ENCODE measurements around the gene DNAH3. TPM values are rescaled to one million over a fixed set of nuclear protein-coding genes. Genes with fewer than 3 reads are reported as not detected.
A peak's percentile ranks its signal among the peaks of the same experiment; 100 is the strongest.
"Not testable (repeated sequence)": the region's sequence is repeated elsewhere in the genome, so short reads cannot be mapped to it uniquely, and the experiment has no call there.

Gene DNAH3
- total RNA-seq, 2 experiments from 2014 or later, result not detected

GRCh38 chr16:20940871-20941635 is 209.6 kb downstream of the DNAH3 start:
- H3K4me3 Mint-ChIP-seq, result no peak overlapping the region
- DNase-seq, result peak; percentile 51
- H3K36me3 Mint-ChIP-seq, result no peaks in the 10 kb centered on the region
- H3K9me3 Mint-ChIP-seq, result no peaks in the 10 kb centered on the region
- peaks cover 7% of the 10 kb centered on the region for H3K27me3 Mint-ChIP-seq
- ChIA-PET CTCF (interaction anchor here (1.0 to 1.8 kb wide), 2 partner anchors 30 to 91 kb away, joined by 3 to 6 read pairs; no protein-coding TSS in a partner anchor), POLR2A (interaction anchor here (0.7 to 2.3 kb wide), 2 partner anchors 41 to 639 kb away, joined by 5 read pairs; partner anchors contain the start of gene DCUN1D3)
- H3K4me1 Mint-ChIP-seq (ENCODE audit: low read depth), result peaks cover 45% of the 10 kb centered on the region
- no peak overlapping the region for H3K27ac Mint-ChIP-seq
- intact Hi-C loops (cut with micrococcal nuclease), result loop anchor here (2.0 to 10.0 kb wide), 2 partner anchors 30 to 166 kb away; no protein-coding TSS in a partner anchor

- H3K4me3 Mint-ChIP-seq, result no peak overlapping the region
These were observed 211.0 kb downstream of the DNAH3 start for GRCh38 chr16:20939611-20940010.

DNA sequence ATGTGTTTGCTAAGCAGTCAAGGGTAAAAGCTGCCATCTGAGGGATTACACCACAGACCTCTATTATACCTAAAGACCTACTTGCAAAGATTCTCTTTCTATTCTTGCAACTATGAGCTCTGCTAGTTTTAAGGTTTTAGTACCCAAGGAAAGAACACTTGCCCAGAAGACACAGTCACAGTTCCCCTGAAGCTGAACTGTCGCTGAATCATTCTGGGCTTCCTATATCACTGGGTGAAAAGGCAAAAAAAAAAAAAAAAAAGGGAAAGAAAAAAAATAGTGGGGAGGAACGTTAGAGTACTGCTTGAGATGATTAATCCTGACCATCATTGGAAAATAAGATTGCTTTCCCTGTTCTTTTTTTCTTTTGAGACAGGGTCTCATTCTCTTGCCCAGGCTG is 212.2 kb downstream of the DNAH3 start:
- Mint-ChIP-seq H3K27me3 (peaks cover 7% of the 10 kb centered on the region), H3K36me3 (no peaks in the 10 kb centered on the region), H3K4me1 (ENCODE audit: low read depth) (peaks cover 34% of the 10 kb centered on the region), H3K4me3 (no peak overlapping the region), H3K9me3 (no peaks in the 10 kb centered on the region), H3K27ac (peak overlapping the region; percentile 70)
- peak; percentile 50 for DNase-seq
- ChIA-PET POLR2A (interaction anchor here (0.9 to 1.6 kb wide), 3 partner anchors 35 to 64 kb away, joined by 3 to 6 read pairs (median 5); partner anchors contain the start of genes DCUN1D3 and LYRM1), CTCF (interaction anchor here (0.5 to 2.0 kb wide), 12 partner anchors 20 to 221 kb away, joined by 3 to 5 read pairs (median 3); partner anchors contain the start of genes DCUN1D3 and LYRM1)
- intact Hi-C loops (cut with micrococcal nuclease), result no loop called here

More at GRCh38 chr16:20939611-20940010, 211.0 kb downstream of the DNAH3 start:
- peaks cover 41% of the 10 kb centered on the region for H3K4me1 Mint-ChIP-seq (ENCODE audit: low read depth)
- no peak for DNase-seq
- ChIA-PET POLR2A (no interaction called here), CTCF (interaction anchor here (2.0 kb wide), 1 partner anchor 144 kb away, joined by 5 read pairs; no protein-coding TSS in a partner anchor)
- no peak overlapping the region for H3K27ac Mint-ChIP-seq
- no peaks in the 10 kb centered on the region for H3K36me3 Mint-ChIP-seq
- no peaks in the 10 kb centered on the region for H3K9me3 Mint-ChIP-seq
- peaks cover 7% of the 10 kb centered on the region for H3K27me3 Mint-ChIP-seq
- intact Hi-C loops (cut with micrococcal nuclease), result loop anchor here (2.0 to 10.0 kb wide), 2 partner anchors 29 to 165 kb away; no protein-coding TSS in a partner anchor

- H3K4me3 Mint-ChIP-seq, result no peak overlapping the region
- H3K9me3 Mint-ChIP-seq, result no peaks in the 10 kb centered on the region
- DNase-seq, result no peak
- H3K36me3 Mint-ChIP-seq, result no peaks in the 10 kb centered on the region
- ChIA-PET POLR2A (interaction anchor here (0.9 to 1.6 kb wide), 2 partner anchors 37 to 63 kb away, joined by 5 to 6 read pairs; partner anchors contain the start of genes DCUN1D3 and LYRM1), CTCF (interaction anchor here (0.5 to 2.0 kb wide), 5 partner anchors 28 to 146 kb away, joined by 3 to 5 read pairs (median 3); partner anchors contain the start of genes DCUN1D3 and LYRM1)
- peaks cover 31% of the 10 kb centered on the region for H3K4me1 Mint-ChIP-seq (ENCODE audit: low read depth)
- peak overlapping the region; percentile 28 for H3K27ac Mint-ChIP-seq
- H3K27me3 Mint-ChIP-seq, result peaks cover 7% of the 10 kb centered on the region
- intact Hi-C loops (cut with micrococcal nuclease), result no loop called here
These were observed 212.9 kb downstream of the DNAH3 start for GRCh38 chr16:20937736-20938135.

GRCh38 chr16:20933589-20933988 is 217.1 kb downstream of the DNAH3 start:
- peaks cover 7% of the 10 kb centered on the region for H3K27me3 Mint-ChIP-seq

DNA sequence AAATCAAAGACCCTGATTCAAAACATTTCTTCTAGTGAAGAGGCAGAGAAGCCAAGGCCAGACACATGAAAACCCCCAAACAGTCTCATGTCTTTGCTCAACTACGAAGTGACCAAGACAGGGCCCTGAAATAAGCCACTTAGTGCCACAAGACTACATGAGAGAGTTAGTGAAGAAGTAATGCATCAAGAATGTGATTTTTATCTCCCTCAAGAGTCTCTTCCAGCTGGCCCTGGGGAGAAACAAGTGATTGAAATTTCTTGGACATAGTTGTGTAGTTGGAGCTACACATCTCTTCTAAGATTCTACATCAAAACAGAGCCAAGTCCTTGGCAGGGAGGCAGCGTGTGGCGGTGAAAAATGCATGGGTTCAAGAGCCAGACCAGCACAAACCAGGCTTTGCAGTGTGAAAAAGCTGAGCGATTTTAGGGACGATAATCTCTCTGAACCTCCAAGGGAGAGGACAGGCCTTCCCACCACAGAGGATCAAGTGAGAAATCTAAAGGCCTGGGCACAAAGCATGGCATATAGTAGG is 219.5 kb downstream of the DNAH3 start:
- no peaks in the 10 kb centered on the region for H3K4me1 Mint-ChIP-seq (ENCODE audit: low read depth)
- H3K4me3 Mint-ChIP-seq, result no peak overlapping the region
- ChIA-PET POLR2A (no interaction called here), CTCF (no interaction called here)
- H3K27ac Mint-ChIP-seq, result no peak overlapping the region
- intact Hi-C loops (cut with micrococcal nuclease), result no loop called here
- DNase-seq, result no peak
- no peaks in the 10 kb centered on the region for H3K36me3 Mint-ChIP-seq
- no peaks in the 10 kb centered on the region for H3K27me3 Mint-ChIP-seq
- H3K9me3 Mint-ChIP-seq, result no peaks in the 10 kb centered on the region

More at GRCh38 chr16:20933589-20933988, 217.1 kb downstream of the DNAH3 start:
- DNase-seq, result no peak
- Mint-ChIP-seq H3K27ac (no peak overlapping the region), H3K4me3 (no peak overlapping the region), H3K36me3 (no peaks in the 10 kb centered on the region), H3K4me1 (ENCODE audit: low read depth) (peaks cover 10% of the 10 kb centered on the region), H3K9me3 (no peaks in the 10 kb centered on the region)
- intact Hi-C loops (cut with micrococcal nuclease), result no loop called here
- POLR2A ChIA-PET, result no interaction called here
- CTCF ChIA-PET, result no interaction called here

- no peaks in the 10 kb centered on the region for H3K9me3 Mint-ChIP-seq
- CTCF ChIA-PET, result no interaction called here
- no peaks in the 10 kb centered on the region for H3K4me1 Mint-ChIP-seq (ENCODE audit: low read depth)
- POLR2A ChIA-PET, result no interaction called here
- H3K4me3 Mint-ChIP-seq, result no peak overlapping the region
- peaks cover 7% of the 10 kb centered on the region for H3K36me3 Mint-ChIP-seq
- no peaks in the 10 kb centered on the region for H3K27me3 Mint-ChIP-seq
- no peak for DNase-seq
- intact Hi-C loops (cut with micrococcal nuclease), result no loop called here
- no peak overlapping the region for H3K27ac Mint-ChIP-seq
These were observed 220.3 kb downstream of the DNAH3 start for GRCh38 chr16:20930365-20930690.

- H3K9me3 Mint-ChIP-seq; DNase-seq; H3K36me3 Mint-ChIP-seq; H3K27ac Mint-ChIP-seq; CTCF ChIA-PET; intact Hi-C loops (cut with micrococcal nuclease); H3K4me3 Mint-ChIP-seq; POLR2A ChIA-PET; H3K27me3 Mint-ChIP-seq; H3K4me1 Mint-ChIP-seq (ENCODE audit: low read depth): not testable (repeated sequence)
These were observed 220.8 kb downstream of the DNAH3 start for GRCh38 chr16:20929676-20930364.

GRCh38 chr16:20928774-20929411 is 221.8 kb downstream of the DNAH3 start:
- no peak overlapping the region for H3K4me3 Mint-ChIP-seq
- no peaks in the 10 kb centered on the region for H3K27me3 Mint-ChIP-seq
- no peak overlapping the region for H3K27ac Mint-ChIP-seq
- intact Hi-C loops (cut with micrococcal nuclease), result no loop called here
- peaks cover 7% of the 10 kb centered on the region for H3K36me3 Mint-ChIP-seq
- ChIA-PET CTCF (no interaction called here), POLR2A (no interaction called here)
- H3K9me3 Mint-ChIP-seq, result no peaks in the 10 kb centered on the region
- H3K4me1 Mint-ChIP-seq (ENCODE audit: low read depth), result no peaks in the 10 kb centered on the region
- DNase-seq, result no peak

- Mint-ChIP-seq H3K27me3 (no peaks in the 10 kb centered on the region), H3K4me1 (ENCODE audit: low read depth) (no peaks in the 10 kb centered on the region), H3K9me3 (no peaks in the 10 kb centered on the region), H3K4me3 (no peak overlapping the region), H3K27ac (no peak overlapping the region), H3K36me3 (peaks cover 7% of the 10 kb centered on the region)
- no peak for DNase-seq
- POLR2A ChIA-PET, result no interaction called here
- intact Hi-C loops (cut with micrococcal nuclease), result no loop called here
- CTCF ChIA-PET, result no interaction called here
These were observed 224.9 kb downstream of the DNAH3 start for GRCh38 chr16:20925751-20926150.

DNA sequence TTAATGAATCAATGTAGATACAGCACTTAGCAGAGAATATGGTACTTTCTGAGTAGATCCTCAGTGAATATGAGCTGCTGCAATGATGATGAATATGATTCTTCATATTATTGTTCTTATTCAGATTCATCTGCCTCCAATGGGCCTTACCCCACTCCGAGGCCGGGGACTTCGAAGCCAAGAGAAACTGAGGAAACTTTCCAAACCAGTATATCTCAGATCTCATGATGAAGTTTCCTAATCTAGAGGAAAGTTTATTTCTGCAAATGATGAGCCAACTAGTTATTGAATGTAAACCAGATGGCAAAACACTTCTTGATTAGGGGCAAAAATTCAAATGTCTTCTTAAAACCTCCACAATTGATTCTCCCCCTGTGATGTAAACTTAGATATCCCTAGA is 226.8 kb downstream of the DNAH3 start:
- Mint-ChIP-seq H3K4me3 (no peak overlapping the region), H3K4me1 (ENCODE audit: low read depth) (peaks cover 5% of the 10 kb centered on the region), H3K36me3 (peaks cover 10% of the 10 kb centered on the region), H3K27me3 (no peaks in the 10 kb centered on the region), H3K9me3 (no peaks in the 10 kb centered on the region), H3K27ac (no peak overlapping the region)
- intact Hi-C loops (cut with micrococcal nuclease), result no loop called here
- ChIA-PET POLR2A (no interaction called here), CTCF (no interaction called here)
- no peak for DNase-seq

DNA sequence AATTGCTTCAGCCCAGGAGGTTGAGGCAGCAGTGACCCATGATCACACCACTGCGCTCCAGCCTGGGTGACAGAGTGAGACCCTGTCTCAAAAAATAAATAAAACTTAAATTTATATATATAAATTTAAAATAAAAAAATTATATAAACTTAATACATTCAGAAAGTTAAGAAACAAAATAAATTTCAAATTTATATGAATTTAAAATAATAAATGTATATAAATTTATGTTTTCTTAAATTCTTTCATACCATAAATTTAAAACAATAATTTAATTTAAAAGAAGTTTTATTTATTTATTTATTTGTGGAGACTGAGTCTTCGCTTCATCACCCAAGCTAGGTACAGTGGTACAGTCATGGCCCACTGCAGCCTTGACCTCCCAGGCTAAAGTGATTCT is 229.8 kb downstream of the DNAH3 start:
- Mint-ChIP-seq H3K36me3 (peaks cover 14% of the 10 kb centered on the region), H3K4me1 (ENCODE audit: low read depth) (peaks cover 9% of the 10 kb centered on the region), H3K9me3 (no peaks in the 10 kb centered on the region), H3K27me3 (no peaks in the 10 kb centered on the region), H3K4me3 (no peak overlapping the region), H3K27ac (no peak overlapping the region)
- intact Hi-C loops (cut with micrococcal nuclease), result no loop called here
- CTCF ChIA-PET, result interaction anchor here (1.1 to 2.2 kb wide), 3 partner anchors 9 to 70 kb away, joined by 4 to 6 read pairs (median 6); no protein-coding TSS in a partner anchor
- no peak for DNase-seq
- POLR2A ChIA-PET, result interaction anchor here (1.0 kb wide), 1 partner anchor 20 kb away, joined by 3 read pairs; the partner anchor contains the start of genes DCUN1D3 and LYRM1

Measured in activated CD4-positive, alpha-beta memory T cell treated with anti-CD3 and anti-CD28 coated beads for 36 hours (primary cell).